ENCODE results near the gene IGFBPL1. TPM values are rescaled to one million over a fixed set of nuclear protein-coding genes. Genes with fewer than 3 reads are reported as not detected.

IGFBPL1 gene
- polyA plus RNA-seq, 2 of the 4 experiments (the other 2 are of a cell fraction) = 2.5 to 2.7 TPM

DNA sequence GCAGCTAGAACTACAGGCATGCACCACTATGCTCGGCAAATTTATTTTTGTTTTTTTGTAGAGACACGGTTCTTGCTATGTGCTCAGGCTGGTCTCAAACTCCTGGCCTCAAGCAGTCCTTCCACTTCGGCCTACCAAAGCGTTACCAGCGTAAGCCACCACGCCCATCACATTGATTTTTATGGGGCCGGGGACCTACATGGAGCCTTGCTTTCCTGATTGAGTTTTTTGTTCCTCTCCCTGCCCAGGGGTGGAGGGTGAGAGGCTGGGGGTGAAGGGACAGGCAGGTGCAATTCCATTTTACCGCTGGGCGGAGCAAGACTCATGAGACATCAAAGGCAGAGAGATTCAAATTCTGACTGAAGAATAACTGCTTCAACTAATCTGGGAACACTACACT, 29.8 kb downstream of the IGFBPL1 start:
- ATAC-seq (no peak), DNase-seq (ENCODE audit: low read depth in 1 of 2, low spot score in 1 of 2) (no peak), FAIRE-seq (no peak)
- Histone ChIP-seq H3K4me2 (peak overlapping the region; percentile 94; the same call in 1 of the 3 replicates), H3K4me3 (no peak overlapping the region), H3K9me3 (no peaks in the 10 kb centered on the region), H3K27ac (no peak overlapping the region), H3K4me1 (peaks cover 14% of the 10 kb centered on the region; the same call in 1 of the 3 replicates)
- TF ChIP-seq NPAS2 (CRISPR knock-in tag; IDR thresholded peaks at IDR 0.05; ENCODE audit: borderline replicate concordance) (no peak), KDM5A (IDR thresholded peaks at IDR 0.05) (no peak), GATA3 (IDR thresholded peaks at IDR 0.05; ENCODE audit: borderline replicate concordance) (no peak), ZNF302 (CRISPR knock-in tag; IDR thresholded peaks at IDR 0.05) (no peak), NFE2L2 (conservative IDR thresholded peaks at IDR 0.05; ENCODE audit: low read length) (no peak), SMC3 (IDR thresholded peaks at IDR 0.05) (no peak), HDAC2 (IDR thresholded peaks at IDR 0.05) (no peak)
- TF ChIP-seq, protein P1, sequence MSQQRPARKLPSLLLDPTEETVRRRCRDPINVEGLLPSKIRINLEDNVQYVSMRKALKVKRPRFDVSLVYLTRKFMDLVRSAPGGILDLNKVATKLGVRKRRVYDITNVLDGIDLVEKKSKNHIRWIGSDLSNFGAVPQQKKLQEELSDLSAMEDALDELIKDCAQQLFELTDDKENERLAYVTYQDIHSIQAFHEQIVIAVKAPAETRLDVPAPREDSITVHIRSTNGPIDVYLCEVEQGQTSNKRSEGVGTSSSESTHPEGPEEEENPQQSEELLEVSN (IDR thresholded peaks at IDR 0.05; ENCODE audit: borderline replicate concordance, low read depth) = no peak
- CTCF ChIA-PET = no interaction called here
- POLR2A ChIA-PET = no interaction called here
- WGBS (ENCODE audit: missing lambda C conversion rate) = 83% methylated on average over 9 of the region's 9 CpGs

DNA sequence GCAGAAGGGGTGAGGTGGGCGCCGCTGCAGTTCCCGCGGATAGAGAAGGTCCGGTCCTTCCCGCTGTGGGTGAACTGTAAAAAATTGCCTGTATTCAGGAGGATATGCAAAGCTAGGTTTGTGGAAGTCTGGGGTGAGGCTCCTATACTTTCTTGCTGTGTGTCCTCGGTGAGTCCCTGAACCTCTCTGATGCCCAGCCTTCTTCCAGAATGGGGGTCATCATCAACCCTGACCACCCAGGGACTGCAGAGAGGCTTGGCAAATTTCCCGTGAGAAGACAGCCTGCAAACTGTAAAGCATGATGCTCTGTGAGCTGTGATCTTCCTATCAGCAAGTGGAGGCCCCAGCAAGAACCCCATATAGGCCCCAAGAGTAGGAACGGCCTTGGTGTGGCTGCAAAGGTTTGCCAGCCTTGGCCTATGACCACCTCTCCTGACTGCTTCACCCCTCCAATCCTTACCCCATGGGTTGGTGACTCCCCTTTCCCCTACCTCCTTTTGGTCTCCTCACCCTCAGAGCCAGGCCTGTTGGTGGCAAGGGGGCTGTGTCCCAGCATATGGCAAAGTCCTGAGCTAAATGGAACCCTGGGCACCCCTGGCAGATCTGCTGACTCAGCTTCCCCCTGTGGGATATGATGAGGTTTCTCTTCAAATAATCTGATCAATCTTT, 31.0 kb downstream of the IGFBPL1 start:
- POLR2A ChIA-PET = interaction anchor here (0.6 kb wide), 1 partner anchor 269 kb away, joined by 3 read pairs; no protein-coding TSS in a partner anchor
- Histone ChIP-seq H3K27ac (peak overlapping the region; percentile 86 to 96), H3K9me3 (no peaks in the 10 kb centered on the region), H3K4me2 (peak overlapping the region; percentile 94), H3K4me1 (peaks cover 14% of the 10 kb centered on the region; the same call in 1 of the 3 replicates), H3K4me3 (peak overlapping the region; percentile 66)
- CTCF ChIA-PET = interaction anchor here (0.6 to 3.9 kb wide), 14 partner anchors 7 to 525 kb away, joined by 3 to 18 read pairs (median 4); no protein-coding TSS in a partner anchor
- TF ChIP-seq MAZ (IDR thresholded peaks at IDR 0.05; ENCODE audit: borderline replicate concordance, low read depth, low read length) = no peak
- TF ChIP-seq MAFK (IDR thresholded peaks at IDR 0.05; ENCODE audit: partially characterized antibody) = peak; percentile 95
- TF ChIP-seq ZFP36 (IDR thresholded peaks at IDR 0.05; ENCODE audit: borderline replicate concordance, partially characterized antibody) = peak; percentile 86
- TF ChIP-seq RAD21 (conservative IDR thresholded peaks at IDR 0.05 in 1 of 2, IDR thresholded peaks at IDR 0.05 in 1 of 2) = 0 out of 5 replicates have a peak, but pooled peaks of 1 of the 2 experiments have one; percentile 5
- DNase-seq (ENCODE audit: low read depth in 1 of 2, low spot score in 1 of 2) (peak in 1 of 2 experiments; percentile 26), FAIRE-seq (no peak), ATAC-seq (peak; percentile 12 to 26; a peak in 4 of 6 replicates)
- WGBS (ENCODE audit: missing lambda C conversion rate) = 5% methylated on average over 6 of the region's 9 CpGs

DNA sequence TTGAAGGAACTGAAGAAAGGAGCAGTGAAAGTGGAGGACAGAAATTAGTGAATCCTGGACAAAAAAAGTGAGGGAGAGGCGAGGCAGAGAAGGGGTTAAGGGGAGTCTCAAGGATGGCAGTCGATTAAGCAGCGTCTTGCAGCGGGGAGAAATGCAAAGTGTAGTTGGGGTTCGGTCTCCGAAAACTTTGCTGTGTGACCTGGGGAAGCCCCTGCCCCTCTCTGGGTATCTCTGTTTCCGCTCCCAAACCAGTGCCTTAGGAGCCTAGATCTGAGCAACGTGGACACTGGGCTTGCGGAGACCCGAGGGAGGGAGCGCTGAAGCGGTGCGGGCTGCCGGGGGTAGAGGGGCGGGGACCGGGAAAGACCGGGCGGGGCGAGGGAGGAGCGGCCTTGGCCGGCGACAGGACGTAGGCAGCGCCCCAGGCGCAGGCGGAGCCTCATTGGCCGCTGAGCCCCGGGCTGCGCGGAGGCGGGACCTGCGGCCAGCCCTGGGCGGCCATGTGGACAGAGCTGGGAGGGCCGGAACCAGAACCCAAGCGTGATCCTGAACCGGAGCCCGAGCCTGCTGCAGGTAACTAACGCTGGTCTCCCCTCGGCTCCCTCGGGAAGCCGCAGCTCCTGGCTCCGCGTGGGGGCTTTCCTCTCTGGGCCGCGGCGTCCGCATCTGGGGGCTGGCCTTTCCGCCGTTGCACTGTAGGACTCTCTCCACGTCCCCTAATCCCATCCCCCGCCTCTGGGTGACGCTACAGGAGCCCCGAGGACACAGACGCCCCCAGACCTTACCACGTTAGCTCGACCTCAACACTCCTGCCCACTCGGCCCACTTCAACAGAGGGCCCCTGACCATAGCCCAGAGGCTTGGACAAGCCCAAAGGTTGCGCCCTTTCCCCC, 31.8 kb downstream of the IGFBPL1 start, which contains the start of gene ALDH1B1:
Gene ALDH1B1 (plus strand): TSS at position 468 of the 893 bp plus-strand sequence. CDS start 3,047 bp downstream, outside the sequence.
- H3K4me3 ChIP-seq = peak within 1 kb of the TSS; percentile 66
- no peak for FAIRE-seq
- ChIA-PET POLR2A (interaction anchor here (0.6 kb wide), 1 partner anchor 269 kb away, joined by 3 read pairs; no protein-coding TSS in a partner anchor), CTCF (interaction anchor here (0.9 to 3.9 kb wide), 13 partner anchors 7 to 524 kb away, joined by 3 to 18 read pairs (median 4); no protein-coding TSS in a partner anchor)
- H3K4me1 ChIP-seq = peaks cover 14% of the 10 kb centered on the region; the same call in 1 of the 3 replicates
- DNase-seq (ENCODE audit: low read depth in 1 of 2, low spot score in 1 of 2) = peak; percentile 86 to 97
- ATAC-seq = peak; percentile 98 to 100
- peak within 1 kb of the TSS; percentile 86 to 96 for H3K27ac ChIP-seq
- H3K9me3 ChIP-seq = no peaks in the 10 kb centered on the region
- 2% methylated on average over 30 of the region's 58 CpGs for WGBS (ENCODE audit: missing lambda C conversion rate)
- peak within 1 kb of the TSS; percentile 94 for H3K4me2 ChIP-seq
- no peak for TF ChIP-seq CBX2 (IDR thresholded peaks at IDR 0.05; ENCODE audit: borderline replicate concordance, low read depth)
- TF ChIP-seq, protein P2, sequence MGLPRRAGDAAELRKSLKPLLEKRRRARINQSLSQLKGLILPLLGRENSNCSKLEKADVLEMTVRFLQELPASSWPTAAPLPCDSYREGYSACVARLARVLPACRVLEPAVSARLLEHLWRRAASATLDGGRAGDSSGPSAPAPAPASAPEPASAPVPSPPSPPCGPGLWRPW (IDR thresholded peaks at IDR 0.05) = no peak
- TF ChIP-seq, protein P3, sequence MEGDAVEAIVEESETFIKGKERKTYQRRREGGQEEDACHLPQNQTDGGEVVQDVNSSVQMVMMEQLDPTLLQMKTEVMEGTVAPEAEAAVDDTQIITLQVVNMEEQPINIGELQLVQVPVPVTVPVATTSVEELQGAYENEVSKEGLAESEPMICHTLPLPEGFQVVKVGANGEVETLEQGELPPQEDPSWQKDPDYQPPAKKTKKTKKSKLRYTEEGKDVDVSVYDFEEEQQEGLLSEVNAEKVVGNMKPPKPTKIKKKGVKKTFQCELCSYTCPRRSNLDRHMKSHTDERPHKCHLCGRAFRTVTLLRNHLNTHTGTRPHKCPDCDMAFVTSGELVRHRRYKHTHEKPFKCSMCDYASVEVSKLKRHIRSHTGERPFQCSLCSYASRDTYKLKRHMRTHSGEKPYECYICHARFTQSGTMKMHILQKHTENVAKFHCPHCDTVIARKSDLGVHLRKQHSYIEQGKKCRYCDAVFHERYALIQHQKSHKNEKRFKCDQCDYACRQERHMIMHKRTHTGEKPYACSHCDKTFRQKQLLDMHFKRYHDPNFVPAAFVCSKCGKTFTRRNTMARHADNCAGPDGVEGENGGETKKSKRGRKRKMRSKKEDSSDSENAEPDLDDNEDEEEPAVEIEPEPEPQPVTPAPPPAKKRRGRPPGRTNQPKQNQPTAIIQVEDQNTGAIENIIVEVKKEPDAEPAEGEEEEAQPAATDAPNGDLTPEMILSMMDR (IDR thresholded peaks at IDR 0.05) = peak; percentile 32; the same call in 2 of the 3 replicates
- TF ChIP-seq HOXB13 (CRISPR knock-in tag; IDR thresholded peaks at IDR 0.05; ENCODE audit: low read depth) = no peak
- TF ChIP-seq, protein P4, sequence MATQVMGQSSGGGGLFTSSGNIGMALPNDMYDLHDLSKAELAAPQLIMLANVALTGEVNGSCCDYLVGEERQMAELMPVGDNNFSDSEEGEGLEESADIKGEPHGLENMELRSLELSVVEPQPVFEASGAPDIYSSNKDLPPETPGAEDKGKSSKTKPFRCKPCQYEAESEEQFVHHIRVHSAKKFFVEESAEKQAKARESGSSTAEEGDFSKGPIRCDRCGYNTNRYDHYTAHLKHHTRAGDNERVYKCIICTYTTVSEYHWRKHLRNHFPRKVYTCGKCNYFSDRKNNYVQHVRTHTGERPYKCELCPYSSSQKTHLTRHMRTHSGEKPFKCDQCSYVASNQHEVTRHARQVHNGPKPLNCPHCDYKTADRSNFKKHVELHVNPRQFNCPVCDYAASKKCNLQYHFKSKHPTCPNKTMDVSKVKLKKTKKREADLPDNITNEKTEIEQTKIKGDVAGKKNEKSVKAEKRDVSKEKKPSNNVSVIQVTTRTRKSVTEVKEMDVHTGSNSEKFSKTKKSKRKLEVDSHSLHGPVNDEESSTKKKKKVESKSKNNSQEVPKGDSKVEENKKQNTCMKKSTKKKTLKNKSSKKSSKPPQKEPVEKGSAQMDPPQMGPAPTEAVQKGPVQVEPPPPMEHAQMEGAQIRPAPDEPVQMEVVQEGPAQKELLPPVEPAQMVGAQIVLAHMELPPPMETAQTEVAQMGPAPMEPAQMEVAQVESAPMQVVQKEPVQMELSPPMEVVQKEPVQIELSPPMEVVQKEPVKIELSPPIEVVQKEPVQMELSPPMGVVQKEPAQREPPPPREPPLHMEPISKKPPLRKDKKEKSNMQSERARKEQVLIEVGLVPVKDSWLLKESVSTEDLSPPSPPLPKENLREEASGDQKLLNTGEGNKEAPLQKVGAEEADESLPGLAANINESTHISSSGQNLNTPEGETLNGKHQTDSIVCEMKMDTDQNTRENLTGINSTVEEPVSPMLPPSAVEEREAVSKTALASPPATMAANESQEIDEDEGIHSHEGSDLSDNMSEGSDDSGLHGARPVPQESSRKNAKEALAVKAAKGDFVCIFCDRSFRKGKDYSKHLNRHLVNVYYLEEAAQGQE (IDR thresholded peaks at IDR 0.05) = no peak
- no peak for TF ChIP-seq KDM5A (IDR thresholded peaks at IDR 0.05)
- TF ChIP-seq RAD21 (conservative IDR thresholded peaks at IDR 0.05 in 1 of 2, IDR thresholded peaks at IDR 0.05 in 1 of 2) = peak in 1 of 2 experiments; percentile 14; a peak in 1 of 5 replicates
- no peak for TF ChIP-seq ZNF302 (CRISPR knock-in tag; IDR thresholded peaks at IDR 0.05)
- TF ChIP-seq BHLHE40 (IDR thresholded peaks at IDR 0.05; ENCODE audit: low read depth, low read length) = no peak
- TF ChIP-seq, protein P5, sequence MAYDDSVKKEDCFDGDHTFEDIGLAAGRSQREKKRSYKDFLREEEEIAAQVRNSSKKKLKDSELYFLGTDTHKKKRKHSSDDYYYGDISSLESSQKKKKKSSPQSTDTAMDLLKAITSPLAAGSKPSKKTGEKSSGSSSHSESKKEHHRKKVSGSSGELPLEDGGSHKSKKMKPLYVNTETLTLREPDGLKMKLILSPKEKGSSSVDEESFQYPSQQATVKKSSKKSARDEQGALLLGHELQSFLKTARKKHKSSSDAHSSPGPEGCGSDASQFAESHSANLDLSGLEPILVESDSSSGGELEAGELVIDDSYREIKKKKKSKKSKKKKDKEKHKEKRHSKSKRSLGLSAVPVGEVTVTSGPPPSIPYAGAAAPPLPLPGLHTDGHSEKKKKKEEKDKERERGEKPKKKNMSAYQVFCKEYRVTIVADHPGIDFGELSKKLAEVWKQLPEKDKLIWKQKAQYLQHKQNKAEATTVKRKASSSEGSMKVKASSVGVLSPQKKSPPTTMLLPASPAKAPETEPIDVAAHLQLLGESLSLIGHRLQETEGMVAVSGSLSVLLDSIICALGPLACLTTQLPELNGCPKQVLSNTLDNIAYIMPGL (CRISPR knock-in tag; IDR thresholded peaks at IDR 0.05; ENCODE audit: borderline replicate concordance) = no peak
- TF ChIP-seq JUNB (IDR thresholded peaks at IDR 0.05) = no peak
- TF ChIP-seq NPAS2 (CRISPR knock-in tag; IDR thresholded peaks at IDR 0.05; ENCODE audit: borderline replicate concordance) = no peak
